Fibroblast of skin of abdomen (primary cell): ENCODE data around the gene SNX5.
"Not testable (repeated sequence)": the region's sequence is repeated elsewhere in the genome, so short reads cannot be mapped to it uniquely, and the experiment has no call there.

Source experiments
- DNase-seq: peaks from one replicate; pipeline ENCODE4 v3.0.0-alpha.2; 2013

SNX5 gene

DNA sequence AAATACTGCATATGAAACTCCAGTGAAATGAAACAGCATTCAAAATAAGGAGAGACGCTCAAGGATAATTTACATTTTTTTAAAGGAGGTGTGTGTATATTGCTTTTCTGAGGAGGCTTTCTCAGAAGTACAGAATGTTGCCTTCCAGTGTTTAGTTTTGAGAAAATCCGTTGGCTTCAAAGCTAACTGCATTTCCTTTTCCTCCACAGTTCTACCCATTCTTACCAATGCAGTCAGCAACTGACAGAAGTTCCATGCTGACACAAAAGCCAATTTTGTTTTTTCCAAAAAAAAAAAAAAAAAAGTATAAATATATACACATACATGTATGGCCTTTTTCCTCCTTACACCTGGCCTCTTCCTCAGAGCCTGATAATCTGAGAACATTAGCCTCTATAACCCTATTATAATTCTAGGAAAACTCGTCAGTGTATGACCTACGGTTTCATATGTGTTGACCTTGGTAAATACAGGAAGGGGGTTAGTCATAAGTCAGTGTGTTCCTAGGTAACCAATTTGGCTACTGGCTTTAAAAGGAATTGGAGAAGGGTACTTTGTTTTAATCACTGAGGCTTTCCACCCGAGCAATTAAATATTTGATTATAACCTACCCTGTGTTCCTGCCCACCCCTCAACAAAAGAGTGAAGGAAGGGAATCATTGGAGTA lies 24.4 kb upstream of the SNX5 start:
- no peak for DNase-seq

- DNase-seq: no peak
Observed at GRCh38 chr20:17992224-17992637, 23.6 kb upstream of the SNX5 start.

GRCh38 chr20:17990278-17990972 lies 21.8 kb upstream of the SNX5 start:
- DNase-seq: no peak

- no peak for DNase-seq
Observed at GRCh38 chr20:17987988-17988387, 19.4 kb upstream of the SNX5 start.

DNA sequence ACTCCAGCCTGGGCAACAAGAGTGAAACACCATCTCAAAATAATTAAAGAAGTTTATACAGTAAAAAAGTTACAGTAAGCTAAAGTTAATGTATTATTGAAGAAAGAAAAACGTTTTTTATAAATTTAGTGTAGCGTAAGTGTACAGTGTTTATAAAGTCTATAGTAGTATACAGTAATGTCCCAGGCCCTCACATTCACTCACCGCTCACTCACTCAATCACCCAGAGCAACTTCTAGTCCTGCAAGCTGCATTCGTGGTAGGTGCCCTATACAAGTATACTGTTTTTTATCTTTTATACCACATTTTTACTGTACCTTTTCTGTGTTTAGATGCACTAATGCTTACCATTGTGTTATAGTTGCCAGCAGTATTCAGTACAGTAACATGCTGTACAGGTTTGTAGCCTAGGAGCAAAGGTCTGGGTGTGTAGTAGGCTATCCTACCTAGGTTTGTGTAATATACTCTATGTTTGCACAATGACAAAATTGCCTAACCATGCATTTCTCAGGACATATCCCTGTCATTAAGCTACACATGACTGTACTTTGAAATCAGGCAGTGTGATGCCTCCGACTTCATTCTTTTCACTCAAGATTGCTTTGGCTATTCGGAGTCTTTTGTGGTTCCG lies 16.9 kb upstream of the SNX5 start:
- DNase-seq: no peak

DNA sequence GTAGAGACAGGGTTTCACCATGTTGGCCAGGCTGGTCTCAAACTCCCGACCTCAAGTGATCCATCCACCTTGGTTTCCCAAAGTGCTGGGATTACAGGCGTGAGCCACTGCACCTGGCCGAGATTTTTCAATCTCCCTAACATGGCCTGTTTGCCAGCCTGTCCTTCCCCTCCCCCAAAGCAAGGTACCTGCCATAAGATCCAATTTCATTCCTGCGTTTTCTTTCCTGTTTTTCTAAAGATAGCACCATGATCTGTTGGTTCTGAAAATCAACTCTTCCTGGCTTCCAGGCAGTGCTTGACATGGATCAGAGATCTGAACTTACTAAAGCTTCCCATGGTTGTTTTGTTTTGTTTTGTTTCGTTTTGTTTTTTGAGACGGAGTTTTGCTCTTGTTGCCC lies 7.7 kb upstream of the SNX5 start:
- DNase-seq: no peak

GRCh38 chr20:17972121-17972520 lies 3.5 kb upstream of the SNX5 start:
- no peak for DNase-seq

GRCh38 chr20:17971300-17972013 lies 2.9 kb upstream of the SNX5 start:
- peak; percentile 81 for DNase-seq

DNA sequence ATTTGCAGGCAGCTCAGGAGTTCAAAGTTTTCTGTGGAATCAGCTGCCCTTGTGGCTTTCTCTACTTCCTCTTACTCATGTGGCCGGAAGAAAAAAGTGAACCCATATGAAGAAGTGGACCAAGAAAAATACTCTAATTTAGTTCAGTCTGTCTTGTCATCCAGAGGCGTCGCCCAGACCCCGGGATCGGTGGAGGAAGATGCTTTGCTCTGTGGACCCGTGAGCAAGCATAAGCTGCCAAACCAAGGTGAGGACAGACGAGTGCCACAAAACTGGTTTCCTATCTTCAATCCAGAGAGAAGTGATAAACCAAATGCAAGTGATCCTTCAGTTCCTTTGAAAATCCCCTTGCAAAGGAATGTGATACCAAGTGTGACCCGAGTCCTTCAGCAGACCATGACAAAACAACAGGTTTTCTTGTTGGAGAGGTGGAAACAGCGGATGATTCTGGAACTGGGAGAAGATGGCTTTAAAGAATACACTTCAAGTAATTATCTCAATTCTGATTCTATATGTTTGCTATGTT lies 1.4 kb upstream of the SNX5 start:
- DNase-seq: peak; percentile 61

GRCh38 chr20:17969278-17969883 lies 787 bp upstream of the SNX5 start:
- DNase-seq: peak; percentile 34

DNA sequence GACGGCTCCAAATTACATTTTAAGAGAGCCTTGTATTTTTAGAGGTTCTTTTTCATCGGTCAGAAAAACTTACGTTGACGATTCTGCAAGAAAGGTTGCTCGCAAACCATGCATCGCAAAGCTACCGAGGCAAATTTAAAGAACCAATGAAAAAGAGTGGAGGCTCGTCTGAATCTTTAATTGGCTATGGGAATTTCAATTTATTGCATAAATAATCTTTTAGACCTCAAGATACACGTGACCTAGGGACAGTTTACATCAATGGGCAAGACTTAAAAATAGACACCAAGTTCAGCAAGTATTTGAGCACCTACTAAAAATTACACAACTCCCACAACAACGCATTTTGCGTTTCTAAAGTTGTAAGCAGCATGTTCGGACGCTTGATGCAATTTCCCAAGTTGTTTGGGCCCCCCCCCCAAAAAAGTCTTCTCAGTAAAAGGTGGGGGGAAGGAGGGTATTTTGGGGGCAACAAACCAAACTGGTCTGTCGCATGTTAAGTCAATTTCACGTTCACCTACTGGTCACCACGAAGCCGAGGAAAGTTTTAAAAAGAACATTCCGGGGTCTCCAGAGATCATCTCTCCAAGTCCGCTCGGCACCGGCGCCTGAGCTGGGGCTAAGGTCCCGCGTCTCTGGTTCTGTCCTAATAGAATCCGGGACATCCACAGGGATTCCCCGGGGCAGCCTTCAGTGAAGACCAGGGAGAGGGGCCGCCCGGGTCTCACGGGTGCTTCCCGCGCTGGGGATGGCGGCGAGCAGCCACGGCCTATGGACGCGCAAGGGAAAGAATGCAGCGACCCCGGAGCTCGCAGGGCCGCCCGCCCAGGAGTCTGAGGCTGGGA lies 851 bp downstream of the SNX5 start:
- DNase-seq: peak; percentile 38

DNA sequence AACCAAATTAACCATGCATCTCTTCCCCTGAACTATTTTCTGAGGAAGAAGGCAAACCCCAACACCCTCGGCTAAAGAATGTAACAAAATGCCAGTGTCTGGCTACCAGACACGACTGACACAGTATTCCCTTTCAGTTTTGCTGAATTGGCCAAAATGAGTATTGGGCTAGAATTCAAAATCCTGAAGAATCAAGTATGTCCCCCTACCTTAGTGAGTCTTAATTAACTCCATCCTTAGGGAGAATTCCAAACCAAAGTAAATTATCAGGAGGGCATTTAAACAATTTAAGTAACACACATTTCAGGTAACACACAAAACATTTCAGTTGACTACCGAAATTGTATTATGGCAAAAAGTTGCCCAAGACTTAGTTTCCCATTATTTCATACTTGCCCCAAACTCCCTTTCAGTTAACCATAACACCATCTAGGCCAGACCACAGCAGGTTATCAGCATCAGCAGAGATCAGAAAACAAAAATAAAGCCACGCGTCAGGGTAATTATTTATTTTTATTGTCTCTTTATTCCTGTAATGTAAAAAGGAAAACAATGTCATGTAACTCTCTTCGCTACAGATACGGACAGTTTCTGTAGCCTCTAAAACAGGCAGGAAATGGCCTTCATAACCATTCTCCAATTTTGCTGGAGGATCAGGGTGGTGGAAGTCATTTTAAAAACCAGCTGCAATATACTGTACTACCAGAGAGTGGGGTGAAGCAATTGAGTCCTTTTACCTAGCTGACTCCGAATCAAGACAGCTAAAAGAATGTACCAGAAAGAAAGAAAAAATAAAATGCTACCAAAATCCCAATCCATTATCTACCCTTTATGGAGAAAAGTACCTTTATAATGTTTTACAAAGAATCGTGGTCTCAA lies 1.9 kb downstream of the SNX5 start:
- DNase-seq: peak; percentile 36

DNA sequence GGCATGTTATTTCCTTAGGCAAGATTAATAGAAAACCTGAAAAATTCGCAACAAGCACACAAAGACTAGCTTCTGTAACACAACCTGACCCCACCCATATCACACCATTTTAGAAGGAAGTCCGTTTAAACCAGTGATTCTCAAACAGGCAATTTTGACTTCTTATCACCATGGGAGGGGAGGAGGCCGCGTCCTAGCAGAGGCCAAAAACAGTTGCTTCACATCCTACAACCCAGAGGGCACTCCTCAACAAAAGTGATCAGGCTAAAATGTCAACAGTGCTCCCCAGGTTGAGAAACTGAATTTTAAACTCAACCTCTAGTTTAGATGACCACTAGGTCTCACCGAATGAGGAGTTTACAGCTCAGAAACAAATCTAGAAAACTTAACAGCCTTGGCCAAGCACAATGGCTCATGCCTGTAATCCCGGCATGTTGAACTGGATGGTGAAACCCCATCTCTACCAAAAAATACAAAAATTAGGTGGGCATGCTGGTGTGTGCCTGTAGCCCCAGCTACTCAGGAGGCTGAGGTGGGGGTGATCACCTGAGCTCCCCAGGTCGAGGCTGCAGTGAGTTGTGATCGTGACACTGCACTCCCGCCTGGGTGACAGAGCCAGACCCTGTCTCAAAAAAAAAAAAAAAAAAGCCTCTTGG lies 3.4 kb downstream of the SNX5 start:
- DNase-seq: no peak

DNA sequence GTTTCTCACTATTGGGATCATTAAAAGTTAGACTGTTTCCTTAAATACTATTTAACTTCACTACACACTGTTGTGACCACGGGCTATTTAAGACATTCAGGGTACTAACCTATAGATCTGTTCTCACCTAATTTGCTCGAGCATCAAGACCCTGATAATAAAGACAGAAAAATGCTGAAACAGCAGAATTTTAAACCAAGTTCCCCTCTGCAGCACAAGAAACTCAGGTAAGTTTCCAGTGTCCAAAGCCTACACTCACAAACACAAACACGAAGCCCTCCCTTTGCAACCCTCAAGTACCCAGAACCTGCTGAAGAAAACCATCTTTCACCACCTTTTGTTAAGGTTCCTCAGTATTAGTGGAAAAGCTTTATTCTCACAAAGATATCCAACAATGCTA lies 4.0 kb downstream of the SNX5 start:
- no peak for DNase-seq

- DNase-seq: no peak
Observed at GRCh38 chr20:17964073-17964472, 4.5 kb downstream of the SNX5 start.

DNA sequence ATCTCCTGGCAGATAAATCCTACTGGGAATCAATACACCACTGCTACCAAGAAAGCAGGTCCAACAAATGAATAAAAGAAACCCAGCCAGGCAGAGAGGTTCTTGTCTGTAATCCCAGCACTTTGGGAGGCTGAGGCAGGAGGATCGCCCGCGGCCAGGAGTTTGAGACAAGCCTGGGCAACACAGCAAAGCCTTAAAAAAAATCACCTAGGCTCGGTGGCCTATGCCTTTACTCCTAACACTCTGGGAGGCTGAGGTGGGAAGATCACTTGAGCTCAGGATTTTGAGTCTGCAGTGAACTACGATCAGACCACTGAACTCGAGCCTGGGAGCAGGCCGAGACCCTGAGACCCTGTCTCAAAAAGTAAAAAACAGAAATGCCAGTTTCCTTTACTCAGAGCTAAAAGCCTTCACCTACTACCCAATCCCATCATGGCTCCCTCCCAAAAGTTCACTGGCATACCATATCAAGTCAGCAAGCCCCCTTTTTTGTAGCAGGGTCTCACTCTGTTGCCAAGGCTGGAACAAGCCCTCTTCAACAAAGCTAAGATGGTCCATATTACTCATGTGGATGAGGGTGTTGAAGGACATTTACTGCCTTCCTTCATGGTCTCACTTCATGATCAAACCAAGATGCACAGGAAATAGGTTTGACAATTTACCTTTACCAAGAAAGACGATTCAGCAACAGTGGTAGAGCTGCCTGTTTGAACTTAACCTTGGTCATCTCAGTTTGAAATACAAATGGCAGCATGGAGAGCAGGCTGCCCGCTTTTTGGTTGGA lies 5.3 kb downstream of the SNX5 start:
- no peak for DNase-seq

DNA sequence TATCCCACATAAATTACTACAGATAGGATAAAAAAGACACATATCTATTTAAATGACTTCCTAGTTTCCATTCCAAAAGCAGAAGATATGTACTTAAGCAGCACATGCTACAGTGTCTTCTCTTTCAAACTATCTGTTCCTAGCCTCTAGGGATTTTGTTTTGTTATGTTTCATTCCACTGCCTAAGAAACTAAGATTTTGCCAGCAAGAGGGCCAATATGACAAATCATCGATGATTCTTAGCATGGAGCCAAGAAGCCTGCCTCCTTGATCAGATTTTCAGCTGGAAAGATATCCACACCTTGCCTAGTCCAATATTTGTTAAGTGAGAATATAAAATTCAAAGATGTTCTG lies 7.0 kb downstream of the SNX5 start:
- no peak for DNase-seq

DNA sequence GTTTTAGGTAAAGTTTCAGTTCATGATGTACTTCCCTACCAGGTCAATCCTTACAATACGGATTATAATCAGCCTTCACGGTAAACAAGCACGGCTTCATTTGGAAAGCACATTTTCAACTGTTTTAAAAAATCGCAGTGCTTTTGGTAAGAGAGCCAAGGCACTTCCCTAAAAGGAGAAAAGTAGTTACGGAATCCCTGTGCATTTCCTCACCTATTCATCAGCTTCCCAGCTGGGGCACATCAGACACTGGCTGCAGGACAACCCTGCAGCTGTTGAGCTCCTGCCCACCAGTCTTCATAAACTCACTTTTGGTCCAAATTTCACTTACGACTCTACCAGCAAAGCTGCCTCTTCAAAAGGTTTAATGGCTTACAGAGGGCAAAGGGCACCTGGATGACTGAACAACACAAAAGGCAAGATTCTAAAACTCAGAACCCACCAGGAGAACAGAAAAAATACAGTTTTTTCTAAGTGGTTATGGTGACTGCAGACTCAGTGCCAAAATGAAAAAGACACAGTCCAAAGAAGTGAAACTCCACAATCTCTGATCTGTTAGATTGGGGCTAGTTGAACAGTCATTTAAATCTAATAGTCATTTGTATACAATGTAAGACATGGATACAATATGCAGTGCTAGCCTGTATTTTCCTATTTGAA lies 7.5 kb downstream of the SNX5 start:
- peak; percentile 59 for DNase-seq

- not testable (repeated sequence) for DNase-seq
Observed at GRCh38 chr20:17960400-17960885, 8.2 kb downstream of the SNX5 start.
